WTC11 (cell line): ENCODE results near the gene GATAD2A. TPM values are rescaled to one million over a fixed set of nuclear protein-coding genes. Genes with fewer than 3 reads are reported as not detected.
A peak's percentile ranks its signal among the peaks of the same experiment; 100 is the strongest.

Source experiments
- ATAC-seq: fragments of 200-7000 bp; cut with Tn5 transposase; 2 replicates; pipeline ENCODE4 v1.10.0; 2021; ENCODE audit warnings: mild to moderate bottlenecking, moderate library complexity
- CTCF ChIA-PET: fragments of 300-600 bp; sonication (Branson Sonifier 250); formaldehyde crosslinking; loops from one replicate; lab custom pipeline; 2021; ENCODE audit warnings: antibody characterized with exemption; lab: Charles Lee
- POLR2A ChIA-PET: fragments of 350-600 bp; sonication (Branson Sonifier 250); formaldehyde crosslinking; loops from one replicate; lab custom pipeline; 2021; ENCODE audit warnings: antibody characterized with exemption; lab: Charles Lee
- DNase-seq: peaks from one replicate; pipeline ENCODE4 v3.0.0; 2021; ENCODE audit warnings: low spot score
- H3K27ac Mint-ChIP-seq: 2 replicates; pipeline ENCODE4 v1.8.0; 2021; ENCODE audit warnings: mixed read lengths
- H3K27me3 Mint-ChIP-seq: 2 replicates; pipeline ENCODE4 v1.8.0; 2021; ENCODE audit warnings: low read depth, mild to moderate bottlenecking, moderate library complexity, mixed read lengths
- H3K36me3 Mint-ChIP-seq: 2 replicates; pipeline ENCODE4 v1.8.0; 2021; ENCODE audit warnings: mixed read lengths
- H3K4me1 Mint-ChIP-seq: 2 replicates; pipeline ENCODE4 v1.8.0; 2022; ENCODE audit warnings: mixed read lengths
- H3K4me3 Mint-ChIP-seq: 2 replicates; pipeline ENCODE4 v1.8.0; 2021; ENCODE audit warnings: mild to moderate bottlenecking, moderate library complexity, mixed read lengths
- H3K9me3 Mint-ChIP-seq: 2 replicates; pipeline ENCODE4 v1.8.0; 2021; ENCODE audit warnings: mixed read lengths
- ATF6 ChIP-seq: sonication (generic); formaldehyde crosslinking; IDR thresholded peaks from 2 replicates; pipeline ENCODE4 v1.8.1; 2023; ENCODE audit warnings: mild to moderate bottlenecking, missing genetic modification reagents
- CBFB ChIP-seq: sonication (generic); formaldehyde crosslinking; IDR thresholded peaks from 2 replicates; pipeline ENCODE4 v1.8.1; 2022; ENCODE audit warnings: mild to moderate bottlenecking, low read depth, missing genetic modification reagents
- FOXK1 ChIP-seq: sonication (generic); formaldehyde crosslinking; IDR thresholded peaks from 2 replicates; pipeline ENCODE4 v1.8.0; 2022; ENCODE audit warnings: mild to moderate bottlenecking, moderate library complexity, missing genetic modification reagents
- GABPB1 ChIP-seq: sonication (generic); formaldehyde crosslinking; IDR thresholded peaks from 2 replicates; pipeline ENCODE4 v1.8.1; 2023; ENCODE audit warnings: mild to moderate bottlenecking, missing genetic modification reagents
- GRHL2 ChIP-seq: fragments of 250-450 bp; sonication (Bioruptor Pico); IDR thresholded peaks from 2 replicates; pipeline ENCODE4 v1.8.0; 2022; ENCODE audit warnings: mild to moderate bottlenecking, moderate library complexity; ENCODE audit not compliant: insufficient replicate concordance, severe bottlenecking
- IRF2 ChIP-seq: sonication (generic); formaldehyde crosslinking; IDR thresholded peaks from 2 replicates; pipeline ENCODE4 v1.8.0; 2022; ENCODE audit warnings: low read depth, missing genetic modification reagents, borderline replicate concordance
- NFYB ChIP-seq: sonication (generic); formaldehyde crosslinking; conservative IDR thresholded peaks from 2 replicates; pipeline ENCODE4 v1.8.0; 2022; ENCODE audit warnings: low read depth, missing genetic modification reagents
- TCF7 ChIP-seq: sonication (generic); formaldehyde crosslinking; IDR thresholded peaks from 2 replicates; pipeline ENCODE4 v1.8.0; 2022; ENCODE audit warnings: mild to moderate bottlenecking, low read depth, missing genetic modification reagents, moderate library complexity
- ZMAT4 ChIP-seq: fragments of 250-450 bp; sonication (Bioruptor Pico); IDR thresholded peaks from 2 replicates; pipeline ENCODE4 v1.9.0; 2021; ENCODE audit warnings: mild to moderate bottlenecking
- ZNF121 ChIP-seq: sonication (generic); formaldehyde crosslinking; IDR thresholded peaks from 2 replicates; pipeline ENCODE4 v1.8.0; 2023; ENCODE audit warnings: missing genetic modification reagents
- ZNF138 ChIP-seq: sonication (generic); formaldehyde crosslinking; conservative IDR thresholded peaks from 2 replicates; pipeline ENCODE4 v1.8.1; 2022; ENCODE audit warnings: mild to moderate bottlenecking, moderate library complexity, missing genetic modification reagents
- ZNF219 ChIP-seq: sonication (generic); formaldehyde crosslinking; IDR thresholded peaks from 2 replicates; pipeline ENCODE4 v1.8.0; 2023; ENCODE audit warnings: missing genetic modification reagents, mild to moderate bottlenecking, borderline replicate concordance
- ZNF423 ChIP-seq: fragments of 250-450 bp; sonication (Bioruptor Pico); IDR thresholded peaks from 2 replicates; pipeline ENCODE4 v2.1.2; 2022; ENCODE audit warnings: mild to moderate bottlenecking, moderate library complexity
- total RNA-seq: library from RNA; stranded (reverse); gene quantifications from 3 replicates; pipeline ENCODE4 v1.2.3, GENCODE V29; 2021
- TF ChIP-seq, protein P1 (sequence below): sonication (generic); formaldehyde crosslinking; IDR thresholded peaks from 2 replicates; pipeline ENCODE4 v1.8.1; 2023; ENCODE audit warnings: mild to moderate bottlenecking, missing genetic modification reagents

The GATAD2A gene
- total RNA-seq, 1 experiment from 2014 or later = 209 TPM

DNA sequence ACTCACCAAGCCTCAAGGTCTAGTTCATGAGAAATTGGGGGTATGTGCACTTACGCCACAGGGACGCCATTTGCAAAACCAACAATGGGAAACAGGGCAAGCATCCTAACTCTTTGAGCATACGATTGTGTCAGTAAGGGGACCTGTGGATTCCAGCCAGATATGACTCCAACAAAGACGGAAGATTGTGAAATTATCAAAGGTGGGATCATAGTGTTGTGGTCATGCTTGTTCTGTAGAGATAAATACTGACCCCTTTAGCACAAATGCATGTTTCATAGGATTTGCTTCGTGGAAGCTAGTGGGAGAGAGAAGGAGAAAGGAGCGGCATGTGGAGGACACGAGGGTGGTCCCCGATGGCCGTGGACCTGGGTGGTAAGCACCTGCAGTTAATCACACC, 37.8 kb downstream of the GATAD2A start:
- Mint-ChIP-seq H3K27ac (peak overlapping the region; percentile 80), H3K27me3 (no peaks in the 10 kb centered on the region), H3K4me1 (peaks cover 47% of the 10 kb centered on the region), H3K36me3 (peaks cover 8% of the 10 kb centered on the region), H3K4me3 (no peak overlapping the region), H3K9me3 (no peaks in the 10 kb centered on the region)
- DNase-seq (no peak), ATAC-seq (no peak)
- ChIA-PET CTCF (interaction anchor here (0.7 to 1.9 kb wide), 4 partner anchors 10 to 111 kb away, joined by 3 to 6 read pairs (median 4); no protein-coding TSS in a partner anchor), POLR2A (interaction anchor here (0.6 kb wide), 1 partner anchor 769 kb away, joined by 3 read pairs; no protein-coding TSS in a partner anchor)
- TF ChIP-seq ZNF219 (CRISPR knock-in tag) = no peak

DNA sequence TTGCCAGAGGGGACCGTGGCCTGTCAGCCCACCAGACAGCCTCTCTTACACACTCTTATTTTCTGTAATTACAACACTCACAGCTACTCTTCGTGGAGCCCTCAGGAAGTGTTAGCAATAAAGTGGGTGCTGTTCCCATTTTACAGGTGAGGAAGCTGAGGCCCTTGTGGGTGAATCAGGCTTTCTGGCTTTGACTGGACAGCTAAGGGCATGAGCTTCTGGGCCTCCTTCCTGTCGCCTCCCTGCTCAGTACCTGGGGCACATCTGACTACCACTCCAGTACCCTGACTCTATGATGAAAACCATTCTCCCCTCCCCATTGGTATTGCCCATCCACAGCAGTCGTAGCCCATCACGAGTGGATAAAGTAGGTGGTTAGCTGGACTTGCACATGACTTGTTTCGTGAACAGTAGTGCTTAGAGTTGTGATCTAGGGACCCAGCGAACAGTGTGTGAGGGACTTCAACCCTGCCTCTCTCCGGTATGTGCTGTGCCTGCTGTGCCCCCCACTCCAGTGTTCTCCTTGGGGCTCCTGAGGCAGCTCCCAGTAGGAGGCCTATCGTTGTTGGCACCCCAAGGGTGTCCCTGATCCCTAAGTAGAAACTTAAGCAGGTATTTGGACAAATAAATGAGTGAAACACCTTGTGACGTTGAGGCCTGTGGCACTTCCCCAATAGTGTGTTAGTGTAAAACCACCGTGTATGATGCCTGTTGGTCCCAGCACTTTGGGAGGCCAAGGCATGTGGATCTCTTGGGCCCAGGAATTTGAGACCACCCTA, 38.6 kb downstream of the GATAD2A start:
- ChIA-PET CTCF (interaction anchor here (1.0 to 1.9 kb wide), 3 partner anchors 9 to 110 kb away, joined by 3 to 6 read pairs (median 4); no protein-coding TSS in a partner anchor), POLR2A (interaction anchor here (0.6 to 1.1 kb wide), 2 partner anchors 39 to 768 kb away, joined by 3 read pairs; partner anchors contain the start of gene GATAD2A)
- peaks cover 5% of the 10 kb centered on the region; the same call in 1 of the 2 replicates for H3K36me3 Mint-ChIP-seq
- ATAC-seq (no peak), DNase-seq (no peak)
- H3K27me3 Mint-ChIP-seq = no peaks in the 10 kb centered on the region
- H3K27ac Mint-ChIP-seq = peak overlapping the region; percentile 80
- no peaks in the 10 kb centered on the region for H3K9me3 Mint-ChIP-seq
- H3K4me3 Mint-ChIP-seq = no peak overlapping the region
- H3K4me1 Mint-ChIP-seq = peaks cover 52% of the 10 kb centered on the region
- TF ChIP-seq ZNF423 (CRISPR knock-in tag) (0 out of 2 replicates have a peak, but pooled peaks have one; percentile 10), IRF2 (CRISPR knock-in tag) (no peak), CBFB (no peak)

- Mint-ChIP-seq H3K4me3 (no peak overlapping the region), H3K4me1 (peaks cover 52% of the 10 kb centered on the region), H3K9me3 (no peaks in the 10 kb centered on the region), H3K36me3 (peaks cover 5% of the 10 kb centered on the region; the same call in 1 of the 2 replicates), H3K27me3 (no peaks in the 10 kb centered on the region), H3K27ac (peak overlapping the region; percentile 95)
- ChIA-PET CTCF (interaction anchor here (0.9 to 1.0 kb wide), 2 partner anchors 15 to 110 kb away, joined by 3 read pairs; no protein-coding TSS in a partner anchor), POLR2A (interaction anchor here (1.1 kb wide), 1 partner anchor 39 kb away, joined by 3 read pairs; the partner anchor contains the start of gene GATAD2A)
- ATAC-seq (peak; percentile 31), DNase-seq (no peak)
- TF ChIP-seq, protein P1, sequence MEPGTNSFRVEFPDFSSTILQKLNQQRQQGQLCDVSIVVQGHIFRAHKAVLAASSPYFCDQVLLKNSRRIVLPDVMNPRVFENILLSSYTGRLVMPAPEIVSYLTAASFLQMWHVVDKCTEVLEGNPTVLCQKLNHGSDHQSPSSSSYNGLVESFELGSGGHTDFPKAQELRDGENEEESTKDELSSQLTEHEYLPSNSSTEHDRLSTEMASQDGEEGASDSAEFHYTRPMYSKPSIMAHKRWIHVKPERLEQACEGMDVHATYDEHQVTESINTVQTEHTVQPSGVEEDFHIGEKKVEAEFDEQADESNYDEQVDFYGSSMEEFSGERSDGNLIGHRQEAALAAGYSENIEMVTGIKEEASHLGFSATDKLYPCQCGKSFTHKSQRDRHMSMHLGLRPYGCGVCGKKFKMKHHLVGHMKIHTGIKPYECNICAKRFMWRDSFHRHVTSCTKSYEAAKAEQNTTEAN (CRISPR knock-in tag) = no peak
- TF ChIP-seq NFYB (CRISPR knock-in tag) = no peak
- no peak for TF ChIP-seq IRF2 (CRISPR knock-in tag)
- no peak for TF ChIP-seq ZMAT4 (CRISPR knock-in tag)
- no peak for TF ChIP-seq ATF6 (CRISPR knock-in tag)
- no peak for TF ChIP-seq FOXK1 (CRISPR knock-in tag)
- TF ChIP-seq TCF7 (CRISPR knock-in tag) = no peak
- TF ChIP-seq GABPB1 = no peak
Measured at GRCh38 chr19:19444681-19445155, 39.2 kb downstream of the GATAD2A start.

DNA sequence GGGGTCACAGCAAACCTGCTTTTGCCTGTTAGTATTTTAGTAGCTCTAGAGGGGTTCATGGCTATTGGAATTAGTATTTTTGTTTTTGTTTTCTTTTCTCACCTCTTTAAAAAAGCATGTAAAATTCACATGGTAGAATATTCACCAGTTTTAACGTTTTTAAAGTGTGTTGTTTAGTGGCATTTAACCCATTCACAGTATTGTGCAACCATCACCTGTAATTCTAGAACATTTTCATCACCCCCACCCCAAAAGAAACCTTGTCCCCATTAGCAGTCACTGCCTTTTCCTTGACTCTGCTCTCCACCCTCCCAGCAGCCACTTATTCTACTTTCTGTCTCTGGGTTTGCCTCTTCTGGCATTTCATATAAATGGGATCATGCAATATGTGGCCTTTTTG, 39.8 kb downstream of the GATAD2A start:
- no peak for DNase-seq
- TF ChIP-seq ZNF138 (no peak), ZNF121 (no peak), ZMAT4 (CRISPR knock-in tag) (no peak), GRHL2 (CRISPR knock-in tag) (no peak)
- no peak for ATAC-seq
- ChIA-PET CTCF (interaction anchor here (0.9 to 1.0 kb wide), 2 partner anchors 16 to 109 kb away, joined by 3 read pairs; no protein-coding TSS in a partner anchor), POLR2A (no interaction called here)
- Mint-ChIP-seq H3K9me3 (no peaks in the 10 kb centered on the region), H3K4me3 (no peak overlapping the region), H3K36me3 (peaks cover 5% of the 10 kb centered on the region; the same call in 1 of the 2 replicates), H3K27me3 (no peaks in the 10 kb centered on the region), H3K27ac (peak overlapping the region; percentile 95), H3K4me1 (peaks cover 56% of the 10 kb centered on the region)
